ENCODE data around the gene JMJD6.
"Not testable (repeated sequence)": the region's sequence is repeated elsewhere in the genome, so short reads cannot be mapped to it uniquely, and the experiment has no call there.

Gene JMJD6

GRCh38 chr17:76747716-76748363 is 21.4 kb upstream of the JMJD6 start:
- 90% methylated on average over 9 of the region's 9 CpGs for WGBS
- no peaks in the 10 kb centered on the region for H3K4me1 ChIP-seq (ENCODE audit: insufficient read depth, low read length)
- H3K4me3 ChIP-seq (ENCODE audit: low read length) = no peak overlapping the region
- H3K27ac ChIP-seq (ENCODE audit: low read depth, low read length) = no peak overlapping the region
- H3K9ac ChIP-seq (ENCODE audit: low read depth, low read length) = no peak overlapping the region
- no peaks in the 10 kb centered on the region for H3K27me3 ChIP-seq (ENCODE audit: insufficient read depth, low read length)
- no peaks in the 10 kb centered on the region for H3K9me3 ChIP-seq (ENCODE audit: insufficient read depth, low read depth, low read length)
- peaks cover 40% of the 10 kb centered on the region for H3K36me3 ChIP-seq (ENCODE audit: insufficient read depth, low read length)

GRCh38 chr17:76745785-76746184 is 19.4 kb upstream of the JMJD6 start:
- H3K36me3 ChIP-seq (ENCODE audit: insufficient read depth, low read length) = peaks cover 54% of the 10 kb centered on the region

GRCh38 chr17:76744747-76745146 is 18.3 kb upstream of the JMJD6 start:
- no peaks in the 10 kb centered on the region for H3K9me3 ChIP-seq (ENCODE audit: insufficient read depth, low read depth, low read length)
- no peak overlapping the region for H3K4me3 ChIP-seq (ENCODE audit: low read length)
- H3K27me3 ChIP-seq (ENCODE audit: insufficient read depth, low read length) = no peaks in the 10 kb centered on the region
- H3K27ac ChIP-seq (ENCODE audit: low read depth, low read length) = no peak overlapping the region
- no peaks in the 10 kb centered on the region for H3K4me1 ChIP-seq (ENCODE audit: insufficient read depth, low read length)
- no peak overlapping the region for H3K9ac ChIP-seq (ENCODE audit: low read depth, low read length)
- H3K36me3 ChIP-seq (ENCODE audit: insufficient read depth, low read length) = peaks cover 54% of the 10 kb centered on the region
- 100% methylated on average over 2 of the region's 2 CpGs for WGBS

More at GRCh38 chr17:76745785-76746184, 19.4 kb upstream of the JMJD6 start:
- WGBS = 95% methylated on average over 6 of the region's 6 CpGs
- not testable (repeated sequence) for H3K27me3 ChIP-seq (ENCODE audit: insufficient read depth, low read length); H3K9me3 ChIP-seq (ENCODE audit: insufficient read depth, low read depth, low read length); H3K4me3 ChIP-seq (ENCODE audit: low read length); H3K9ac ChIP-seq (ENCODE audit: low read depth, low read length); H3K27ac ChIP-seq (ENCODE audit: low read depth, low read length); H3K4me1 ChIP-seq (ENCODE audit: insufficient read depth, low read length)

GRCh38 chr17:76742958-76743357 is 16.6 kb upstream of the JMJD6 start:
- Histone ChIP-seq H3K4me1 (ENCODE audit: insufficient read depth, low read length) (peaks cover 5% of the 10 kb centered on the region; the same call in 1 of the 2 replicates), H3K9me3 (ENCODE audit: insufficient read depth, low read depth, low read length) (no peaks in the 10 kb centered on the region), H3K27me3 (ENCODE audit: insufficient read depth, low read length) (no peaks in the 10 kb centered on the region), H3K9ac (ENCODE audit: low read depth, low read length) (no peak overlapping the region), H3K4me3 (ENCODE audit: low read length) (no peak overlapping the region), H3K27ac (ENCODE audit: low read depth, low read length) (no peak overlapping the region), H3K36me3 (ENCODE audit: insufficient read depth, low read length) (peaks cover 54% of the 10 kb centered on the region)

GRCh38 chr17:76740329-76741118 is 14.1 kb upstream of the JMJD6 start:
- H3K36me3 ChIP-seq (ENCODE audit: insufficient read depth, low read length) = peaks cover 47% of the 10 kb centered on the region
- H3K9ac ChIP-seq (ENCODE audit: low read depth, low read length) = no peak overlapping the region
- no peaks in the 10 kb centered on the region for H3K9me3 ChIP-seq (ENCODE audit: insufficient read depth, low read depth, low read length)
- WGBS = 98% methylated on average over 5 of the region's 5 CpGs
- no peaks in the 10 kb centered on the region for H3K27me3 ChIP-seq (ENCODE audit: insufficient read depth, low read length)
- H3K27ac ChIP-seq (ENCODE audit: low read depth, low read length) = no peak overlapping the region
- H3K4me3 ChIP-seq (ENCODE audit: low read length) = no peak overlapping the region
- H3K4me1 ChIP-seq (ENCODE audit: insufficient read depth, low read length) = peaks cover 5% of the 10 kb centered on the region; the same call in 1 of the 2 replicates

- H3K27me3 ChIP-seq (ENCODE audit: insufficient read depth, low read length); H3K4me1 ChIP-seq (ENCODE audit: insufficient read depth, low read length); H3K4me3 ChIP-seq (ENCODE audit: low read length); H3K9me3 ChIP-seq (ENCODE audit: insufficient read depth, low read depth, low read length); H3K9ac ChIP-seq (ENCODE audit: low read depth, low read length); H3K27ac ChIP-seq (ENCODE audit: low read depth, low read length): not testable (repeated sequence)
- peaks cover 47% of the 10 kb centered on the region for H3K36me3 ChIP-seq (ENCODE audit: insufficient read depth, low read length)
- WGBS = 92% methylated on average over 15 of the region's 17 CpGs
Observed at GRCh38 chr17:76739568-76740115, 13.2 kb upstream of the JMJD6 start.

GRCh38 chr17:76738468-76738850 is 12.1 kb upstream of the JMJD6 start:
- Histone ChIP-seq H3K9me3 (ENCODE audit: insufficient read depth, low read depth, low read length) (no peaks in the 10 kb centered on the region), H3K36me3 (ENCODE audit: insufficient read depth, low read length) (peaks cover 50% of the 10 kb centered on the region), H3K27me3 (ENCODE audit: insufficient read depth, low read length) (no peaks in the 10 kb centered on the region), H3K4me1 (ENCODE audit: insufficient read depth, low read length) (peaks cover 14% of the 10 kb centered on the region), H3K27ac (ENCODE audit: low read depth, low read length) (peak overlapping the region; percentile 68), H3K9ac (ENCODE audit: low read depth, low read length) (peak overlapping the region; percentile 97), H3K4me3 (ENCODE audit: low read length) (peak overlapping the region; percentile 97)
- WGBS = 35% methylated on average over 6 of the region's 7 CpGs

GRCh38 chr17:76737676-76738467 is 11.5 kb upstream of the JMJD6 start, which contains the start of gene MFSD11:
TSS of gene MFSD11 (plus strand) at chr17:76738119. CDS start at chr17:76738353, 234 bp downstream.
- Histone ChIP-seq H3K9ac (ENCODE audit: low read depth, low read length) (peak within 1 kb of the TSS; percentile 100), H3K4me3 (ENCODE audit: low read length) (peak within 1 kb of the TSS; percentile 97), H3K36me3 (ENCODE audit: insufficient read depth, low read length) (peaks cover 51% of the 10 kb centered on the region), H3K9me3 (ENCODE audit: insufficient read depth, low read depth, low read length) (no peaks in the 10 kb centered on the region), H3K4me1 (ENCODE audit: insufficient read depth, low read length) (peaks cover 14% of the 10 kb centered on the region), H3K27me3 (ENCODE audit: insufficient read depth, low read length) (no peaks in the 10 kb centered on the region), H3K27ac (ENCODE audit: low read depth, low read length) (peak within 1 kb of the TSS; percentile 98)
- WGBS = under 1% methylated on average over 57 of the region's 57 CpGs

GRCh38 chr17:76737082-76737675 is 10.8 kb upstream of the JMJD6 start, which contains the start of gene SRSF2:
TSS of gene SRSF2 (minus strand) at chr17:76737331. CDS start at chr17:76737160, 171 bp downstream.
- H3K27ac ChIP-seq (ENCODE audit: low read depth, low read length) = peak within 1 kb of the TSS; percentile 98
- H3K36me3 ChIP-seq (ENCODE audit: insufficient read depth, low read length) = peaks cover 52% of the 10 kb centered on the region
- no peaks in the 10 kb centered on the region for H3K27me3 ChIP-seq (ENCODE audit: insufficient read depth, low read length)
- H3K4me1 ChIP-seq (ENCODE audit: insufficient read depth, low read length) = peaks cover 14% of the 10 kb centered on the region
- peak within 1 kb of the TSS; percentile 100 for H3K9ac ChIP-seq (ENCODE audit: low read depth, low read length)
- H3K4me3 ChIP-seq (ENCODE audit: low read length) = peak within 1 kb of the TSS; percentile 97
- H3K9me3 ChIP-seq (ENCODE audit: insufficient read depth, low read depth, low read length) = no peaks in the 10 kb centered on the region
- WGBS = under 1% methylated on average over 60 of the region's 60 CpGs

- under 1% methylated on average over 117 of the region's 117 CpGs for WGBS
- no peaks in the 10 kb centered on the region for H3K27me3 ChIP-seq (ENCODE audit: insufficient read depth, low read length)
Observed at GRCh38 chr17:76736349-76737081, 10.1 kb upstream of the JMJD6 start.

More at GRCh38 chr17:76736349-76737081, 10.1 kb upstream of the JMJD6 start:
- Histone ChIP-seq H3K9ac (ENCODE audit: low read depth, low read length) (peak overlapping the region; percentile 100), H3K36me3 (ENCODE audit: insufficient read depth, low read length) (peaks cover 52% of the 10 kb centered on the region), H3K4me3 (ENCODE audit: low read length) (peak overlapping the region; percentile 97), H3K4me1 (ENCODE audit: insufficient read depth, low read length) (peaks cover 14% of the 10 kb centered on the region), H3K9me3 (ENCODE audit: insufficient read depth, low read depth, low read length) (no peaks in the 10 kb centered on the region), H3K27ac (ENCODE audit: low read depth, low read length) (peak overlapping the region; percentile 98)
